GM12878 (cell line): Measurements from ENCODE around the gene COL19A1. TPM values are rescaled to one million over a fixed set of nuclear protein-coding genes. Genes with fewer than 3 reads are reported as not detected.

Experiments
- ATAC-seq: fragments of 200-7000 bp; cut with Tn5 transposase; 3 replicates; pipeline ENCODE4 v1.9.1; 2020; ENCODE audit warnings: mild to moderate bottlenecking, moderate library complexity
- BruUV-seq: library from RNA; stranded (reverse); fragments of 400-500 nt; replicated peaks from 2 replicates; lab custom pipeline; 2021; lab: Mats Ljungman, UMichigan
- CTCF ChIA-PET: fragments of 300-600 bp; sonication (Branson Sonifier 250); formaldehyde crosslinking; extraction: SDS; loops from one replicate; lab custom pipeline; 2021; ENCODE audit warnings: inconsistent platforms; lab: Yijun Ruan, JAX
- POLR2A ChIA-PET: fragments of 350-600 bp; formaldehyde crosslinking; extraction: SDS; loops from one replicate; lab custom pipeline; 2021; ENCODE audit warnings: inconsistent platforms; lab: Charles Lee
- RAD21 ChIA-PET: fragments of 300-600 bp; sonication (Branson Sonifier 250); formaldehyde crosslinking; loops from one replicate; lab custom pipeline; 2023; ENCODE audit warnings: antibody characterized with exemption; ENCODE audit not compliant: unreplicated experiment; lab: Charles Lee
- SMC1A ChIA-PET: fragments of 300-600 bp; sonication (Branson Sonifier 250); formaldehyde crosslinking; loops from one replicate; lab custom pipeline; 2023; ENCODE audit not compliant: unreplicated experiment, uncharacterized antibody; lab: Charles Lee
- DNase-seq: peaks from one replicate; pipeline ENCODE4 v3.0.0-alpha.2; 2011; ENCODE audit warnings: low read depth, low spot score
- FAIRE-seq: peaks from 3 replicates; lab custom pipeline; 2011; peaks lifted over from hg19 to GRCh38; lab: Jason Lieb, UNC
- H2AFZ ChIP-seq: 2 replicates; pipeline ENCODE4 v1.6.0; 2011; ENCODE audit warnings: low read depth, low read length, control low read depth; ENCODE audit not compliant: control insufficient read depth
- H3K27ac ChIP-seq: 2 replicates; pipeline ENCODE4 v1.5.1; 2011; ENCODE audit warnings: control low read depth; ENCODE audit not compliant: control insufficient read depth, insufficient read depth
- H3K27me3 ChIP-seq, 2 experiments: replicated peaks in 1 of 2; 2 replicates each; pipeline versions ENCODE4 v1.6.0 to v1.6.1; 2011; ENCODE audit warnings: low read length in 1 of 2; ENCODE audit not compliant: control insufficient read depth in 2 of 2, insufficient read depth in 2 of 2
- H3K36me3 ChIP-seq, 2 experiments: 2 replicates each; pipeline ENCODE4 v1.5.1; 2011; ENCODE audit warnings: low read length in 1 of 2; ENCODE audit not compliant: control insufficient read depth in 2 of 2, insufficient read depth in 2 of 2
- H3K4me1 ChIP-seq: 2 replicates; pipeline ENCODE4 v1.6.1; 2011; ENCODE audit warnings: mild to moderate bottlenecking, low read length, moderate library complexity, mixed read lengths; ENCODE audit not compliant: control insufficient read depth, insufficient read depth
- H3K4me2 ChIP-seq: 2 replicates; pipeline ENCODE4 v1.6.0; 2011; ENCODE audit warnings: control low read depth; ENCODE audit not compliant: control insufficient read depth, insufficient read depth
- H3K4me3 ChIP-seq: fragments of 200-600 bp; sonication (generic); 2 replicates; pipeline ENCODE4 v1.5.1; 2016
- H3K79me2 ChIP-seq: 2 replicates; pipeline ENCODE4 v1.6.0; 2011; ENCODE audit warnings: low read length; ENCODE audit not compliant: control insufficient read depth, insufficient read depth
- H3K9ac ChIP-seq: 2 replicates; pipeline ENCODE4 v1.8.0; 2011; ENCODE audit warnings: low read length, control low read depth, mixed read lengths; ENCODE audit not compliant: control insufficient read depth, insufficient read depth
- H3K9me3 ChIP-seq: replicated peaks from 3 replicates; pipeline ENCODE4 v1.5.1; 2011; ENCODE audit warnings: mild to moderate bottlenecking, low read length; ENCODE audit not compliant: control insufficient read depth, insufficient read depth
- H4K20me1 ChIP-seq: 2 replicates; pipeline ENCODE4 v1.6.0; 2011; ENCODE audit not compliant: control insufficient read depth, insufficient read depth
- CTCF ChIP-seq, 3 experiments: IDR thresholded peaks in 2 of 3; conservative IDR thresholded peaks in 1 of 3; 2 replicates each; pipeline ENCODE4 v1.5.1; 2011; ENCODE audit warnings: low read depth in 3 of 3, low read length in 3 of 3, mild to moderate bottlenecking in 3 of 3, control low read depth in 2 of 3, moderate library complexity in 2 of 3, inconsistent platforms in 1 of 3, mixed read lengths in 1 of 3; ENCODE audit not compliant: control insufficient read depth in 2 of 3, insufficient read depth in 1 of 3; ENCODE audit errors: extremely low read depth in 1 of 3
- FOXK2 ChIP-seq: fragments of 450-650 bp; IDR thresholded peaks from 2 replicates; pipeline ENCODE4 v1.6.1; 2017; ENCODE audit warnings: mild to moderate bottlenecking, moderate library complexity
- IKZF1 ChIP-seq: fragments of 450-650 bp; conservative IDR thresholded peaks from 2 replicates; pipeline ENCODE4 v1.6.1; 2017; ENCODE audit warnings: antibody characterized with exemption, mild to moderate bottlenecking
- MEF2B ChIP-seq: fragments of 450-650 bp; IDR thresholded peaks from 2 replicates; pipeline ENCODE4 v1.6.1; 2018; ENCODE audit warnings: mild to moderate bottlenecking, moderate library complexity; ENCODE audit not compliant: partially characterized antibody, poor library complexity, severe bottlenecking
- NR2C1 ChIP-seq: fragments of 450-650 bp; IDR thresholded peaks from 2 replicates; pipeline ENCODE4 v1.6.1; 2017; ENCODE audit warnings: antibody characterized with exemption, mild to moderate bottlenecking, moderate library complexity
- PBX3 ChIP-seq: IDR thresholded peaks from 2 replicates; pipeline ENCODE4 v1.6.1; 2011; ENCODE audit warnings: mild to moderate bottlenecking, low read depth, low read length, moderate library complexity; ENCODE audit not compliant: insufficient replicate concordance
- RAD21 ChIP-seq: IDR thresholded peaks from 2 replicates; pipeline ENCODE4 v1.6.1; 2011; ENCODE audit warnings: mild to moderate bottlenecking, low read depth, low read length, moderate library complexity; ENCODE audit not compliant: insufficient read depth
- RBBP5 ChIP-seq: fragments of 200-600 bp; sonication (generic); conservative IDR thresholded peaks from 2 replicates; pipeline ENCODE4 v1.6.1; 2016
- TCF7 ChIP-seq: IDR thresholded peaks from 2 replicates; pipeline ENCODE4 v1.6.1; 2014; ENCODE audit warnings: antibody characterized with exemption, borderline replicate concordance
- ZZZ3 ChIP-seq: IDR thresholded peaks from 2 replicates; pipeline ENCODE4 v1.6.1; 2011; ENCODE audit warnings: low read depth; ENCODE audit not compliant: control insufficient read depth, insufficient read length
- WGBS: methylation state at CpG from one replicate; pipeline ENCODE4 v1.1.6; 2016; ENCODE audit warnings: low lambda C conversion rate; ENCODE audit not compliant: insufficient replicate concordance, insufficient coverage; ENCODE audit errors: missing lambda C conversion rate; 5-methylcytosine and 5-hydroxymethylcytosine counted together
- in situ Hi-C: fragments of 300-500 bp; cut with MboI; formaldehyde crosslinking; loops from 9 replicates; pipeline ENCODE4 v1.14.3; 2018; ENCODE audit warnings: mixed read lengths
- intact Hi-C: fragments of 100-400 bp; cut with micrococcal nuclease; formaldehyde crosslinking; loops from one replicate; pipeline ENCODE4 v1.14.2; 2022; ENCODE audit not compliant: unreplicated experiment
- polyA plus RNA-seq, 11 experiments: library from polyadenylated mRNA; depleted of rRNA in 4 of 11; unstranded in 6 of 11; stranded (reverse) in 5 of 11; fragments of >200 nt; fragmentation: Nextera tagmentation in 4 of 11; fragmentation: Illumina TruSeq in 1 of 11; extraction: Ambion mirVana in 4 of 11; extraction: Trizol in 1 of 11; gene quantifications; 1 replicate in 1 of 11; 2 replicates in 10 of 11; pipeline versions ENCODE4 v1.2.1 to v1.2.3, GENCODE V29; 2011 to 2016; ENCODE audit warnings: inconsistent platforms in 2 of 11, missing spikeins in 2 of 11, low read depth in 1 of 11
- total RNA-seq, 4 experiments: library from RNA; depleted of rRNA in 3 of 4; stranded (reverse); fragments of >200 nt in 3 of 4; fragmentation: Illumina TruSeq in 1 of 4; extraction: Trizol in 1 of 4; gene quantifications; 2 replicates each; pipeline versions ENCODE4 v1.2.1 to v1.2.3, GENCODE V29; 2013 to 2021
- TF ChIP-seq, protein P1 (sequence below): IDR thresholded peaks from 2 replicates; pipeline ENCODE4 v1.6.1; 2012; ENCODE audit warnings: low read depth, low read length, improper control_type of control experiment

The COL19A1 gene
- total and polyA plus RNA-seq, 10 of the 15 experiments (the other 5 are each of a cell fraction or from before 2014, with no cell fraction given), result 1.1 to 13.5 (median 4.1) TPM

DNA sequence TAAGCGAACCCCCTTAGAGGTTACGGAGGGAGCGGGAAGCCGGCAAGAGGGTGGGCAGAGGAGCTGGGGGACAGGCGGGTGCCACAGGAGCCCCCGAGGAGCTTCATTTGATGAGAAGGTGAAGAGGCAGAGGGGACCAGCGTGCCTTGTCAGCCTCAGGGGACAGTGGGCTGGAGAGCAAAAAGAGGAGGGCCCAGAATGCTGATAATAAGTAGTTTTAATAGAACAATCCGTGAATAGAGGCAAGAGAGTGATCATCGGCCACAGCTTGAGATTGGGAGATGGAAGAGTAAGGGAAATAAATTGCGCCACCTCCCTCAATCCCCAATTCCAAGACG lies 1.3 kb downstream of the COL19A1 start (continued):
- no peak for TF ChIP-seq IKZF1
- TF ChIP-seq FOXK2, result no peak
- TF ChIP-seq ZZZ3, result no peak
- no peak for TF ChIP-seq PBX3
- TF ChIP-seq RBBP5, result no peak
- TF ChIP-seq, protein P1, sequence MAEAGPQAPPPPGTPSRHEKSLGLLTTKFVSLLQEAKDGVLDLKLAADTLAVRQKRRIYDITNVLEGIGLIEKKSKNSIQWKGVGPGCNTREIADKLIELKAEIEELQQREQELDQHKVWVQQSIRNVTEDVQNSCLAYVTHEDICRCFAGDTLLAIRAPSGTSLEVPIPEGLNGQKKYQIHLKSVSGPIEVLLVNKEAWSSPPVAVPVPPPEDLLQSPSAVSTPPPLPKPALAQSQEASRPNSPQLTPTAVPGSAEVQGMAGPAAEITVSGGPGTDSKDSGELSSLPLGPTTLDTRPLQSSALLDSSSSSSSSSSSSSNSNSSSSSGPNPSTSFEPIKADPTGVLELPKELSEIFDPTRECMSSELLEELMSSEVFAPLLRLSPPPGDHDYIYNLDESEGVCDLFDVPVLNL, result 0 out of 2 replicates have a peak, but pooled peaks have one; percentile 33

DNA sequence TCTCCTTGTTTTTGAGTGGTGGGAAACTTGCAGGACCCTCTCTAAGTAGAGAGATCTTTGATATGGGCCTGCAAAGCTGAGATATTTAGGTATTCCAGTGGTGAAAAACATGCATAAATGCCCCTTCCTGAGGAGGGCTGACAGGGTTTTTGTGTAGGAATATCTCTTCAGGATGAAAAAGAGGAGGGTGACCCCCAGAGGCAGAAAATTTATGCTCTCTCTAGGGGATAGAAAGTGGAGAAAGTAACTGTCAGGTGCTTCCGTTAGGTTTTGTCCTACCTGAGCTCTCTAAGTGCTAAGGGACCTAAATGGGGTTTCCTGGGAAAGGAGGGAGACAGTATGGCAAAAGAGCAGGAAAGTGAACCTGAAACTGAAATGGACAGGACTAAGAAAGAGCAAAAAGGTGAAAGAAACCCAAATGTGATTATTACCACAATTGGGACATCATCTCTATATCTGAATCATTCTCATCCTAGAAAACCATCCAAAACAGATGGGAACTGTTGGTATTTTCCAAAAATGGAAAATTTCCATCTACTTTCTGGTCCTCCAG lies 2.0 kb downstream of the COL19A1 start:
- Histone ChIP-seq H3K9me3 (no peaks in the 10 kb centered on the region; the same call in 2 of the 3 replicates), H2AFZ (peak overlapping the region; percentile 91), H3K4me1 (peaks cover 7% of the 10 kb centered on the region; the same call in 1 of the 2 replicates), H3K79me2 (peaks cover 71% of the 10 kb centered on the region), H4K20me1 (no peaks in the 10 kb centered on the region), H3K27me3 (no peaks in the 10 kb centered on the region), H3K4me3 (peak overlapping the region; percentile 79), H3K36me3 (peaks cover 0 to 4% of the 10 kb centered on the region in 2 experiments; a peak in 1 of 4 replicates), H3K27ac (peak overlapping the region; percentile 92), H3K9ac (peak overlapping the region; percentile 91), H3K4me2 (peak overlapping the region; percentile 64)
- DNase-seq, result no peak
- intact Hi-C loops, result loop anchor here (5.0 kb wide), 2 partner anchors 76 to 136 kb away; no protein-coding TSS in a partner anchor
- FAIRE-seq, result no peak
- 0 out of 3 replicates have a peak, but pooled peaks have one; percentile 4 for ATAC-seq
- CTCF ChIA-PET, result interaction anchor here (0.6 to 6.1 kb wide), 17 partner anchors 10 to 240 kb away, joined by 3 to 91 read pairs (median 4); partner anchors contain the start of gene LMBRD1
- SMC1A ChIA-PET, result interaction anchor here (0.8 to 7.2 kb wide), 17 partner anchors 13 to 241 kb away, joined by 3 to 79 read pairs (median 8); no protein-coding TSS in a partner anchor
- no TSS peak for BruUV-seq
- 29% methylated on average over 1 of the region's 1 CpG for whole genome bisulfite sequencing
- in situ Hi-C loops, result no loop called here
- RAD21 ChIA-PET, result interaction anchor here (1.0 to 7.0 kb wide), 18 partner anchors 9 to 239 kb away, joined by 3 to 93 read pairs (median 4); partner anchors contain the start of gene LMBRD1
- POLR2A ChIA-PET, result interaction anchor here (1.3 to 4.0 kb wide), 7 partner anchors 8 to 119 kb away, joined by 3 to 43 read pairs (median 14); partner anchors contain the start of gene LMBRD1
- TF ChIP-seq CTCF (IDR thresholded peaks at IDR 0.05 in 2 of 3, conservative IDR thresholded peaks at IDR 0.05 in 1 of 3; ENCODE audit: control insufficient read depth in 2 of 3, extremely low read depth in 1 of 3, insufficient read depth in 1 of 3, low read depth in 3 of 3, low read length in 3 of 3), result peak; percentile 13 to 52 (median 31); a peak in 4 of 6 replicates
- no peak for TF ChIP-seq NR2C1
- TF ChIP-seq MEF2B, result peak; percentile 78
- no peak for TF ChIP-seq TCF7
- TF ChIP-seq RAD21, result peak; percentile 49
- TF ChIP-seq, all 136 proteins: peak for 3
